Keratinocyte (primary cell): Measurements from ENCODE around the gene EGFR. TPM values are rescaled to one million over a fixed set of nuclear protein-coding genes. Genes with fewer than 3 reads are reported as not detected.

Source experiments
- DNase-seq: peaks from one replicate; pipeline ENCODE4 v3.0.0-alpha.2; 2011; ENCODE audit warnings: low read depth, missing footprints, low spot score
- FAIRE-seq: peaks from 2 replicates; lab custom pipeline; 2011; peaks lifted over from hg19 to GRCh38; lab: Jason Lieb, UNC
- H2AFZ ChIP-seq: 2 replicates; pipeline ENCODE4 v1.6.0; 2012; ENCODE audit warnings: low read length, control low read depth, inconsistent platforms; ENCODE audit not compliant: control insufficient read depth
- H3K27ac ChIP-seq: 2 replicates; pipeline ENCODE4 v1.5.1; 2011; ENCODE audit warnings: low read length; ENCODE audit not compliant: control insufficient read depth, insufficient read depth
- H3K27me3 ChIP-seq: 3 replicates; pipeline ENCODE4 v1.6.0; 2011; ENCODE audit warnings: low read length; ENCODE audit not compliant: control insufficient read depth, insufficient read depth; ENCODE audit errors: extremely low read depth
- H3K36me3 ChIP-seq, 2 experiments: 2 replicates in 1 of 2; 3 replicates in 1 of 2; pipeline ENCODE4 v1.5.1; 2011; ENCODE audit warnings: low read length in 2 of 2, mild to moderate bottlenecking in 1 of 2; ENCODE audit not compliant: control insufficient read depth in 2 of 2, insufficient read depth in 2 of 2; ENCODE audit errors: extremely low read depth in 1 of 2
- H3K4me1 ChIP-seq: 3 replicates; pipeline ENCODE4 v1.5.1; 2011; ENCODE audit warnings: low read length; ENCODE audit not compliant: control insufficient read depth, insufficient read depth; ENCODE audit errors: extremely low read depth
- H3K4me2 ChIP-seq: 3 replicates; pipeline ENCODE4 v1.6.0; 2011; ENCODE audit warnings: low read depth, low read length; ENCODE audit not compliant: control insufficient read depth, insufficient read depth; ENCODE audit errors: extremely low read depth
- H3K4me3 ChIP-seq, 3 experiments: fragments of 200-600 bp in 1 of 3; sonication (generic) in 1 of 3; 2 replicates in 2 of 3; 3 replicates in 1 of 3; pipeline ENCODE4 v1.5.1; 2011 to 2016; ENCODE audit warnings: low read length in 3 of 3, mild to moderate bottlenecking in 3 of 3, control low read depth in 2 of 3, inconsistent platforms in 1 of 3, low read depth in 1 of 3, mixed read lengths in 1 of 3, mixed run types in 1 of 3, moderate library complexity in 1 of 3; ENCODE audit not compliant: control insufficient read depth in 2 of 3, insufficient read depth in 2 of 3; ENCODE audit errors: extremely low read depth in 1 of 3
- H3K79me2 ChIP-seq: 2 replicates; pipeline ENCODE4 v1.6.0; 2012; ENCODE audit warnings: low read length; ENCODE audit not compliant: control insufficient read depth, insufficient read depth
- H3K9ac ChIP-seq: 3 replicates; pipeline ENCODE4 v1.6.0; 2011; ENCODE audit warnings: low read length; ENCODE audit not compliant: control insufficient read depth, insufficient read depth; ENCODE audit errors: extremely low read depth
- H3K9me1 ChIP-seq: 3 replicates; pipeline ENCODE4 v1.6.0; 2011; ENCODE audit warnings: low read length; ENCODE audit not compliant: control insufficient read depth, insufficient read depth; ENCODE audit errors: extremely low read depth
- H3K9me3 ChIP-seq: 2 replicates; pipeline ENCODE4 v1.5.1; 2012; ENCODE audit warnings: low read depth, low read length; ENCODE audit not compliant: control insufficient read depth
- H4K20me1 ChIP-seq: 3 replicates; pipeline ENCODE4 v1.6.0; 2011; ENCODE audit warnings: low read length; ENCODE audit not compliant: control insufficient read depth, insufficient read depth; ENCODE audit errors: extremely low read depth
- CTCF ChIP-seq, 3 experiments: IDR thresholded peaks in 1 of 3; conservative IDR thresholded peaks in 1 of 3; optimal IDR thresholded peaks in 1 of 3; 2 replicates in 2 of 3; 3 replicates in 1 of 3; pipeline versions ENCODE3 to v1.5.1; 2011; ENCODE audit warnings: low read length in 3 of 3, mild to moderate bottlenecking in 3 of 3, moderate library complexity in 2 of 3, control low read depth in 1 of 3, inconsistent platforms in 1 of 3; ENCODE audit not compliant: insufficient read depth in 2 of 3; ENCODE audit errors: extremely low read depth in 1 of 3
- EZH2 ChIP-seq: IDR thresholded peaks from one replicate; pipeline ENCODE4 v1.6.1; 2012; ENCODE audit warnings: inconsistent platforms, mild to moderate bottlenecking, low read length, moderate library complexity
- dilution Hi-C: fragments of 300-500 bp; cut with MboI; formaldehyde crosslinking; loops from one replicate; pipeline ENCODE4 v1.7.0; 2020; ENCODE audit warnings: low sequenced_read_pairs; ENCODE audit not compliant: extremely low pct_ligation_motif_present
- polyA plus RNA-seq, 5 experiments: library from polyadenylated mRNA; depleted of rRNA in 3 of 5; stranded (reverse) in 3 of 5; stranded (forward) in 1 of 5; unstranded in 1 of 5; fragments of >200 nt; gene quantifications; 1 replicate in 1 of 5; 2 replicates in 3 of 5; 3 replicates in 1 of 5; pipeline versions ENCODE4 v1.2.1 to v1.2.3, GENCODE V29; 2011 to 2012; ENCODE audit warnings: missing spikeins in 2 of 5, low read depth in 1 of 5, low replicate concordance in 1 of 5

The EGFR gene
- polyA plus RNA-seq, 1 donor (not counting 4 experiments of a cell fraction or from before 2014, with no cell fraction given): 120 TPM

GRCh38 chr7:55149001-55149400 lies 130.2 kb downstream of the EGFR start:
- no peaks in the 10 kb centered on the region for H3K9me1 ChIP-seq
- H3K4me2 ChIP-seq: no peak overlapping the region
- dilution Hi-C loops: no loop called here
- H3K27me3 ChIP-seq: no peaks in the 10 kb centered on the region
- TF ChIP-seq EZH2: no peak
- no peak for TF ChIP-seq CTCF (optimal IDR thresholded peaks at IDR 0.05 in 1 of 3, IDR thresholded peaks at IDR 0.05 in 1 of 3, conservative IDR thresholded peaks at IDR 0.05 in 1 of 3; ENCODE audit: extremely low read depth in 1 of 3, insufficient read depth in 2 of 3, low read length in 3 of 3)
- no peak overlapping the region for H3K4me3 ChIP-seq
- FAIRE-seq (no peak), DNase-seq (no peak)
- peaks cover 42% of the 10 kb centered on the region for H3K79me2 ChIP-seq
- no peaks in the 10 kb centered on the region for H4K20me1 ChIP-seq
- no peaks in the 10 kb centered on the region for H3K9me3 ChIP-seq
- H3K27ac ChIP-seq: no peak overlapping the region
- no peak overlapping the region for H2AFZ ChIP-seq
- peaks cover 62 to 81% of the 10 kb centered on the region in 2 experiments for H3K36me3 ChIP-seq
- no peaks in the 10 kb centered on the region for H3K4me1 ChIP-seq
- no peak overlapping the region for H3K9ac ChIP-seq

DNA sequence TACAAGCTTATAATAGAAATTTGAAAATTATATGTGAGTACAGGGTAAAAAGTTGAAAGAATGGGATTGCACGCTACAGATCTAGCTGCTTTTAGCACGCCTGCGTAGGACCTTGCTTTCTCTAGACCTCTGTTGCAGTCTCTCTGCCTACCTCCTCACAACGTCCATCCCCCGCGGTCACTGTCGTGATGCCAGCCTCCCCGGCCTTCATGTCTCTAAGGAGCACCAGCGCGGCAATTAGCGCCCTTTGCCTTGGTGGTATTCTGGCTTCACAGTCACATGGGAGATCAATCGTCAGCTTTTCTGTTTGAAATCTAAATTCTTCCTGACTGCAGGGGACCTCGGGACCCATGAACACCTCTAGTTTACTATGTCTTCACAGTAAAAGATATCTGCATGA lies 131.3 kb downstream of the EGFR start:
- Histone ChIP-seq H3K4me2 (no peak overlapping the region), H3K9me1 (no peaks in the 10 kb centered on the region), H3K4me3 (no peak overlapping the region), H3K4me1 (no peaks in the 10 kb centered on the region), H3K9me3 (no peaks in the 10 kb centered on the region), H3K27ac (no peak overlapping the region), H4K20me1 (no peaks in the 10 kb centered on the region), H3K27me3 (no peaks in the 10 kb centered on the region), H3K36me3 (peaks cover 60 to 77% of the 10 kb centered on the region in 2 experiments), H2AFZ (no peak overlapping the region), H3K79me2 (peaks cover 34% of the 10 kb centered on the region), H3K9ac (no peak overlapping the region)
- no peak for DNase-seq
- no peak for FAIRE-seq
- dilution Hi-C loops: no loop called here
- no peak for TF ChIP-seq EZH2
- no peak for TF ChIP-seq CTCF (optimal IDR thresholded peaks at IDR 0.05 in 1 of 3, IDR thresholded peaks at IDR 0.05 in 1 of 3, conservative IDR thresholded peaks at IDR 0.05 in 1 of 3; ENCODE audit: extremely low read depth in 1 of 3, insufficient read depth in 2 of 3, low read length in 3 of 3)
